Esophagus squamous epithelium (tissue), 4 donors: Measurements from ENCODE around the gene DNAH11.

ENCODE experiments used
- CTCF ChIP-seq, 6 experiments: fragments of 450-650 bp in 4 of 6; fragments of 200-600 bp in 2 of 6; sonication (generic) in 2 of 6; IDR thresholded peaks; one replicate each; pipeline ENCODE4 v1.5.1; 2016 to 2019; ENCODE audit warnings: antibody characterized with exemption in 6 of 6, mild to moderate bottlenecking in 4 of 6, moderate library complexity in 4 of 6
- POLR2A ChIP-seq, 4 donors: fragments of 450-650 bp; IDR thresholded peaks; one replicate each; pipeline ENCODE4 v1.6.1; 2017; ENCODE audit warnings: antibody characterized with exemption in 4 of 4, mild to moderate bottlenecking in 4 of 4, moderate library complexity in 3 of 4

GRCh38 chr7:21886396-21886795 is 343.6 kb downstream of the DNAH11 start:
- TF ChIP-seq POLR2A (IDR thresholded peaks at IDR 0.05) (no peak), CTCF (IDR thresholded peaks at IDR 0.05) (no peak)
